Neuron (in vitro differentiated cells): Measurements from ENCODE around the gene NDUFB11.
"Not testable (repeated sequence)": the region's sequence is repeated elsewhere in the genome, so short reads cannot be mapped to it uniquely, and the experiment has no call there.

Experiments
- H2AFZ ChIP-seq: one replicate; pipeline ENCODE4 v1.6.1; 2013; ENCODE audit warnings: low read depth, mild to moderate bottlenecking, inconsistent platforms, low read length, moderate library complexity
- H3K27me3 ChIP-seq: one replicate; pipeline ENCODE4 v1.6.1; 2013; ENCODE audit warnings: low read length; ENCODE audit not compliant: insufficient read depth
- H3K36me3 ChIP-seq: one replicate; pipeline ENCODE4 v1.6.1; 2013; ENCODE audit warnings: low read length; ENCODE audit not compliant: insufficient read depth
- H3K4me1 ChIP-seq: one replicate; pipeline ENCODE4 v1.6.1; 2013; ENCODE audit warnings: low read length; ENCODE audit not compliant: insufficient read depth
- H3K4me3 ChIP-seq: 2 replicates; pipeline ENCODE4 v1.5.1; 2013; ENCODE audit warnings: mild to moderate bottlenecking, low read length, moderate library complexity
- H3K9me3 ChIP-seq: one replicate; pipeline ENCODE4 v1.6.1; 2013; ENCODE audit warnings: low read length

The NDUFB11 gene

GRCh38 chrX:47116551-47117110 is 27.9 kb downstream of the NDUFB11 start:
- not testable (repeated sequence) for H3K4me3 ChIP-seq, H2AFZ ChIP-seq, H3K36me3 ChIP-seq, H3K9me3 ChIP-seq, H3K4me1 ChIP-seq
- peaks cover 17% of the 10 kb centered on the region for H3K27me3 ChIP-seq

GRCh38 chrX:47112316-47112954 is 32.1 kb downstream of the NDUFB11 start:
- Histone ChIP-seq H3K36me3 (no peaks in the 10 kb centered on the region), H2AFZ (no peak overlapping the region), H3K27me3 (peaks cover 11% of the 10 kb centered on the region), H3K4me1 (no peaks in the 10 kb centered on the region), H3K4me3 (no peak overlapping the region), H3K9me3 (peaks cover 2% of the 10 kb centered on the region)

GRCh38 chrX:47110936-47111615 is 33.4 kb downstream of the NDUFB11 start:
- H3K4me3 ChIP-seq, H3K27me3 ChIP-seq, H3K36me3 ChIP-seq, H3K9me3 ChIP-seq, H2AFZ ChIP-seq, H3K4me1 ChIP-seq: not testable (repeated sequence)

- Histone ChIP-seq H3K27me3 (peaks cover 8% of the 10 kb centered on the region), H3K4me3 (no peak overlapping the region), H2AFZ (no peak overlapping the region), H3K4me1 (no peaks in the 10 kb centered on the region), H3K36me3 (no peaks in the 10 kb centered on the region), H3K9me3 (peaks cover 2% of the 10 kb centered on the region)
These were observed 43.3 kb downstream of the NDUFB11 start for GRCh38 chrX:47101206-47101605.

- Histone ChIP-seq H3K4me1 (no peaks in the 10 kb centered on the region), H3K4me3 (no peak overlapping the region), H3K9me3 (peaks cover 2% of the 10 kb centered on the region), H3K27me3 (peaks cover 8% of the 10 kb centered on the region), H3K36me3 (no peaks in the 10 kb centered on the region), H2AFZ (no peak overlapping the region)
These were observed 46.0 kb downstream of the NDUFB11 start for GRCh38 chrX:47098338-47099094.

GRCh38 chrX:47097018-47097417 is 47.5 kb downstream of the NDUFB11 start:
- peaks cover 8% of the 10 kb centered on the region for H3K27me3 ChIP-seq
- H2AFZ ChIP-seq = no peak overlapping the region
- H3K36me3 ChIP-seq = no peaks in the 10 kb centered on the region
- peaks cover 2% of the 10 kb centered on the region for H3K9me3 ChIP-seq
- no peak overlapping the region for H3K4me3 ChIP-seq
- H3K4me1 ChIP-seq = no peaks in the 10 kb centered on the region

- H3K9me3 ChIP-seq = peaks cover 2% of the 10 kb centered on the region
- no peak overlapping the region for H2AFZ ChIP-seq
- peaks cover 11% of the 10 kb centered on the region for H3K27me3 ChIP-seq
- H3K4me1 ChIP-seq = peaks cover 12% of the 10 kb centered on the region
- H3K36me3 ChIP-seq = no peaks in the 10 kb centered on the region
- H3K4me3 ChIP-seq = no peak overlapping the region
These were observed 50.6 kb downstream of the NDUFB11 start for GRCh38 chrX:47093860-47094259.

- Histone ChIP-seq H3K4me1 (peaks cover 12% of the 10 kb centered on the region), H3K27me3 (peaks cover 11% of the 10 kb centered on the region), H3K9me3 (no peaks in the 10 kb centered on the region), H2AFZ (no peak overlapping the region), H3K4me3 (no peak overlapping the region), H3K36me3 (no peaks in the 10 kb centered on the region)
These were observed 51.3 kb downstream of the NDUFB11 start for GRCh38 chrX:47093248-47093647.
